PC-9 (cell line): Measurements from ENCODE around the gene ASRGL1.

Experiments
- EZH2 ChIP-seq: fragments of 200-600 bp; sonication (generic); IDR thresholded peaks from 2 replicates; pipeline ENCODE4 v1.8.0; 2017; ENCODE audit warnings: antibody characterized with exemption, low read depth
- TF ChIP-seq, protein P1 (sequence below): fragments of 200-600 bp; sonication (generic); conservative IDR thresholded peaks from 2 replicates; pipeline ENCODE4 v1.6.1; 2017; ENCODE audit warnings: mixed run types, antibody characterized with exemption, mild to moderate bottlenecking, moderate library complexity

DNA sequence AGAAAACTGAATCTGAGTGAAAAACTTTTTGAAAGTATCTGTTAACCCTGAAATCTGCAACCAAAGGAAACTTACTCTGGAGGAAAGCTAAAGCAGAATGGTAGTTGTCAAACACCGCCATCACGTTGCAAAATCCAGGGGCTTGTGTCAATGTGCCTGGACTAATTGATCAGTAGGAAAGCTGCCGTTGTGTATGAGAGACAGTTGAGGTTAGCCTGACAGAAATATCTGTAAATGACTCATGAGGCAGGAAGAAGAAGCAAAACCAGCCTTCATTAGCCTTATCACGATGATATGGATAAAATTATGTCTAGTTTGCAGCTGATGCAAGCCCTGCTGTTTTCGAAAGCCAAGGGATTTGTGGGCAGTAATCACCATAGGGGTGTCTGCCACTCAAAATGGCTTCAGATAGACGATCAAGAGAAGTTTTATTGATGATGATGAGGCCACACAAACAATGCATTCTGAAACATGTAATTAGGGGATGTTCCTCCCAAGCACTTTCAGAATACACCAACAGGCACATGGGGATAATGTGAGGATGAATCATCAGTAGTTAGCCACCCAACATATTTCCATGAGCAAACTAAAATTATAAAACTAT lies 90.5 kb downstream of the ASRGL1 start:
- TF ChIP-seq, protein P1, sequence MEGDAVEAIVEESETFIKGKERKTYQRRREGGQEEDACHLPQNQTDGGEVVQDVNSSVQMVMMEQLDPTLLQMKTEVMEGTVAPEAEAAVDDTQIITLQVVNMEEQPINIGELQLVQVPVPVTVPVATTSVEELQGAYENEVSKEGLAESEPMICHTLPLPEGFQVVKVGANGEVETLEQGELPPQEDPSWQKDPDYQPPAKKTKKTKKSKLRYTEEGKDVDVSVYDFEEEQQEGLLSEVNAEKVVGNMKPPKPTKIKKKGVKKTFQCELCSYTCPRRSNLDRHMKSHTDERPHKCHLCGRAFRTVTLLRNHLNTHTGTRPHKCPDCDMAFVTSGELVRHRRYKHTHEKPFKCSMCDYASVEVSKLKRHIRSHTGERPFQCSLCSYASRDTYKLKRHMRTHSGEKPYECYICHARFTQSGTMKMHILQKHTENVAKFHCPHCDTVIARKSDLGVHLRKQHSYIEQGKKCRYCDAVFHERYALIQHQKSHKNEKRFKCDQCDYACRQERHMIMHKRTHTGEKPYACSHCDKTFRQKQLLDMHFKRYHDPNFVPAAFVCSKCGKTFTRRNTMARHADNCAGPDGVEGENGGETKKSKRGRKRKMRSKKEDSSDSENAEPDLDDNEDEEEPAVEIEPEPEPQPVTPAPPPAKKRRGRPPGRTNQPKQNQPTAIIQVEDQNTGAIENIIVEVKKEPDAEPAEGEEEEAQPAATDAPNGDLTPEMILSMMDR: no peak
- no peak for TF ChIP-seq EZH2
